Measurements from ENCODE around the gene YPEL5. TPM values are rescaled to one million over a fixed set of nuclear protein-coding genes. Genes with fewer than 3 reads are reported as not detected.

The YPEL5 gene
- total RNA-seq, 2 donors from 2014 or later: 83.9 to 103 TPM

DNA sequence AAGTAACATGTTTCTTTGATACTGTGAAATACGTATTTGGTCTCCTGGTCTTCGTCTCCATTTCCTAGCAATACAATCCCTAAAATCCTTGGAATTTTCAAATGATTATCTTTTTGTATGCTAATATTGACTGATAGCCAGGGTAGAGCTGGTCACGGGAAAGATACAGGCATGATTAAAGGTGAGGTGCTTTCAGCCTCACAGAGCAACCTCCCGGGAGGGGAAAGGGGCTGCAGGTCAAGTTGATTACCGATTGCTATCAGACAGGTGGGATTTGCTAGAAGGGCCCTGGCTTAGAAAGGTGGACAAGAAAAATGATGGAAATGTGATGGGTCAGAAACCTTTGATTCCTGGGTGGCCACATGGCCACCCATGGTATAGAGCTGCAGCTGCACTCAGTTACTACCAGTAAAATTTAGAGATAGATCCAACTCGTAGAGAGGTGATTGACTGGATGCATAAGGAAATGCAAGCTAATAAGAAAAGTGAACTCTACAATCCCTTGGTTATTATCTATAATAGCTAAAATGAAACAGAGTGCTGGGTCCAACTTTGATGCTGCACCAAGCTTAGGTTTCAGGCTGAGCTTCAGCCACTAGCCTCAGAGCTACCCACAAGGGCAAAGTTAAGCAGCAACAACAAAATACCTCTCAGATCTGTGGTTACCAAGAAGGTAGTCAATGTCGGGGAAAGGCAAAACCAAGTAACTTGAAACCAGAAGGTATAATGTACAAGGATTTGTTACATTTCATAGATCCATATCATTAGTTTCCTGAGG lies 15.3 kb downstream of the YPEL5 start:
- no peaks in the 10 kb centered on the region for H3K9me3 ChIP-seq
- peaks cover 25% of the 10 kb centered on the region for H3K36me3 ChIP-seq
- DNase-seq (ENCODE audit: low spot score) (no peak), ATAC-seq (ENCODE audit: insufficient number of reproducible peaks, low FRiP score, low read depth) (no peak)
- TF ChIP-seq, protein P1, sequence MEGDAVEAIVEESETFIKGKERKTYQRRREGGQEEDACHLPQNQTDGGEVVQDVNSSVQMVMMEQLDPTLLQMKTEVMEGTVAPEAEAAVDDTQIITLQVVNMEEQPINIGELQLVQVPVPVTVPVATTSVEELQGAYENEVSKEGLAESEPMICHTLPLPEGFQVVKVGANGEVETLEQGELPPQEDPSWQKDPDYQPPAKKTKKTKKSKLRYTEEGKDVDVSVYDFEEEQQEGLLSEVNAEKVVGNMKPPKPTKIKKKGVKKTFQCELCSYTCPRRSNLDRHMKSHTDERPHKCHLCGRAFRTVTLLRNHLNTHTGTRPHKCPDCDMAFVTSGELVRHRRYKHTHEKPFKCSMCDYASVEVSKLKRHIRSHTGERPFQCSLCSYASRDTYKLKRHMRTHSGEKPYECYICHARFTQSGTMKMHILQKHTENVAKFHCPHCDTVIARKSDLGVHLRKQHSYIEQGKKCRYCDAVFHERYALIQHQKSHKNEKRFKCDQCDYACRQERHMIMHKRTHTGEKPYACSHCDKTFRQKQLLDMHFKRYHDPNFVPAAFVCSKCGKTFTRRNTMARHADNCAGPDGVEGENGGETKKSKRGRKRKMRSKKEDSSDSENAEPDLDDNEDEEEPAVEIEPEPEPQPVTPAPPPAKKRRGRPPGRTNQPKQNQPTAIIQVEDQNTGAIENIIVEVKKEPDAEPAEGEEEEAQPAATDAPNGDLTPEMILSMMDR (IDR thresholded peaks at IDR 0.05): no peak
- H3K27me3 ChIP-seq (replicated peaks; ENCODE audit: insufficient read depth): no peaks in the 10 kb centered on the region
- H3K27ac ChIP-seq: no peak overlapping the region
- no peak overlapping the region for H3K4me3 ChIP-seq
- peaks cover 0 to 7% of the 10 kb centered on the region in 2 donors for H3K4me1 ChIP-seq (ENCODE audit: control insufficient read depth in 1 of 2, low read depth in 2 of 2)

DNA sequence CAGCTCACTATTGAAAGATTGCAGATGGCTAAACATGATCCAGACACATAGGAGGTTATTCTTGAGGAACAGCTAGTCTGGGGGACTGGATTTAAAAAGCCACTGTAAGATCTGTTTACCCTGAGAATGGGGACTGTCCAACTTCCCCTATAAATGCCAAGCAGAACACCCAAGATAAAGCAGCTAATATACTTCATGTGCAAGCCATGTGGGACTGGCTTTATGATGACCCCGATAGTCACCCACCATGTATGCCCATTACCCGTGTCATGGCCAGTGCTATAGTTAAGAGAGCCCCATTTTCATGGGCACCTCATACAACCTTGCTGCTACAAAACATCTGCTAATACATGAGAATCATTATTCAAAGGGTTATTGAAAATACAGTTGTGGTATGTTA lies 16.0 kb downstream of the YPEL5 start:
- H3K4me1 ChIP-seq (ENCODE audit: control insufficient read depth in 1 of 2, low read depth in 2 of 2): no peaks in the 10 kb centered on the region
- no peak for DNase-seq (ENCODE audit: low spot score)

DNA sequence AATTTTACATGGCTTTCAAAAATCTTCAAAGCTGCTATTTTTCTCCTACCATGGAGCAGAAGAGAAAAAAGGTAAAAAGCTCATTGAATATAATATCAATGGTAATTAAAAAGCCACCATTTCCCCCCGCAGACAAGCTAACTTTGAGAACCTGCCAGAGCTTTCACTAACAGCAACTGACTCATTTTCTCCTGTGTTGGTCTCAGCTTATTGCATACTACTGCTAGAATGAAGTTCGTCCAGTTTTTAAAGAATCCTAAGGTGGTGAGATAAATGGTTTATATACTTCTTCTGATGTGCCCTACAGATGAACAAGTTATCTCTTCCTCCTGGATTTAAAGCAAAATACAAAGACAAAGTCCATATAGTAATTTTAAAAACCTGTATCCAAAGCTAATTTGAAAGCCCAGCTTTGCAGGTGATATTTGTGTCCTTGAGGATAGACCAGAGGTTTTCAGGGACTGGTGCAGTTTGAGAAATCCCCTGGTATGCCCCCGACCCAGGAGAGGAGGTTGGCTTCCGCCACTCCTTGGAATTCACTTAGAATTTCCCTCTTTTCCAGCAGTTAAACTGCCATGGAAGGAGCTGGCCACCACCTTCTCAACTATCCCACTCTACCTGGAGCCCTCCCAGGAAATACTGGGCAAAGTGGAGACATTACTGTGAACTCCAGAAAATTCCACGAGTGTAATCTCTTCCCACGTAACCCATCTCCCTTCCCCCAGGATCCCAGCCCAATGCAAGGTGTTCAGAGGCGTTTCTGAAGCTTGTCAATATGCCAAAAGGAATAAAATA lies 17.5 kb downstream of the YPEL5 start:
- DNase-seq (ENCODE audit: low spot score) (no peak), ATAC-seq (ENCODE audit: insufficient number of reproducible peaks, low FRiP score, low read depth) (peak; percentile 53)
- TF ChIP-seq, protein P1 (IDR thresholded peaks at IDR 0.05): no peak
- Histone ChIP-seq H3K4me1 (ENCODE audit: control insufficient read depth in 1 of 2, low read depth in 2 of 2) (no peaks in the 10 kb centered on the region), H3K27ac (peak overlapping the region; percentile 23 to 48), H3K4me3 (no peak overlapping the region), H3K36me3 (peaks cover 11% of the 10 kb centered on the region), H3K27me3 (replicated peaks; ENCODE audit: insufficient read depth) (no peaks in the 10 kb centered on the region), H3K9me3 (no peaks in the 10 kb centered on the region)

More for the DNA sequence above, 16.0 kb downstream of the YPEL5 start:
- Histone ChIP-seq H3K27ac (no peak overlapping the region), H3K4me3 (no peak overlapping the region), H3K9me3 (no peaks in the 10 kb centered on the region), H3K27me3 (replicated peaks; ENCODE audit: insufficient read depth) (no peaks in the 10 kb centered on the region), H3K36me3 (peaks cover 22% of the 10 kb centered on the region)
- TF ChIP-seq, protein P1 (IDR thresholded peaks at IDR 0.05): no peak
- no peak for ATAC-seq (ENCODE audit: insufficient number of reproducible peaks, low FRiP score, low read depth)

DNA sequence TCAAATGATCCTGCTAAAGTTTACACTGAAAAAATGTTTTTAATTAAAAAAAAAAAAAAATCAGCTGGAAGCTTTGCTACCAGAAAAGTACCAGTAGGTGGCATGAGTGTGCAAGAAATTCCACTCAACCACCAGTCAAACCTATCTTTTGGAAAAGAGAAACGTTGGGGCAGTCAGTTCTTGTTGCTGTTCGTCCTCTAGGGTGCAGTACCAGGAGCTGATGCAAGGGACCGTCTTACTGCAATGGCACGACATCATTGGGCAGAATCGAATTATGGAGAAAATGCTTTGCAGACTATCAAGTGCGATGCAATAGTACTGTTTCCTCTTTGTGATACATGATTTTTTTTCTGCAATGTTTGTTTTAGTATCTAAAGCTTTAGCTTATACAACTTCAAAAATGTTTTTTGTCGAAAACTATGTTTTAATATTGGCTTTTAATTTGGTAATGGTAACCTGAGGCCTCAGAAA lies 18.3 kb downstream of the YPEL5 start:
- Histone ChIP-seq H3K4me1 (ENCODE audit: control insufficient read depth in 1 of 2, low read depth in 2 of 2) (no peaks in the 10 kb centered on the region), H3K27me3 (replicated peaks; ENCODE audit: insufficient read depth) (no peaks in the 10 kb centered on the region), H3K27ac (peak overlapping the region in 1 of 2 donors; percentile 48), H3K36me3 (peaks cover 3% of the 10 kb centered on the region), H3K9me3 (no peaks in the 10 kb centered on the region), H3K4me3 (no peak overlapping the region)
- TF ChIP-seq, protein P1 (IDR thresholded peaks at IDR 0.05): peak; percentile 82
- ATAC-seq (ENCODE audit: insufficient number of reproducible peaks, low FRiP score, low read depth) (peak; percentile 74), DNase-seq (ENCODE audit: low spot score) (no peak)

DNA sequence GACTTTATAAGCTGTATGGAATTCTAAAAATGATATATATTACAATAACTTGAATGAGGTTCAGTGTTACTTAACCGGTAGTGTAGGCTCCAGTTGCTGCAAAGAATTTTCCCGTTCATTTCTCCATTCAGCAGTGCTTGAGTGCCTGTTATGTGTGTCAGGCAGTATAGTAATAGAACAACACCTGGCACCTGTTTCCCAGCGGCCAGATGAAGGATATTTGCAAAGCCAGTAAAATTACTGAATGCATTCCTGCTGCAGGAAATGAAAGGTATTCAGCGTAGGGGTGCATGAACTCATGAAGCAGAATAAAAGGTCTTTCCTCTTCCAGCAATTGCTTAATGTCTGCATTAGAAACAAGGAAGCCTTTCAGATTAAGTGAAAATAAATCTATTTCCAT lies 18.8 kb downstream of the YPEL5 start:
- H3K9me3 ChIP-seq: no peaks in the 10 kb centered on the region
- H3K27me3 ChIP-seq (replicated peaks; ENCODE audit: insufficient read depth): no peaks in the 10 kb centered on the region
- H3K4me1 ChIP-seq (ENCODE audit: control insufficient read depth in 1 of 2, low read depth in 2 of 2): no peaks in the 10 kb centered on the region
- no peak for ATAC-seq (ENCODE audit: insufficient number of reproducible peaks, low FRiP score, low read depth)
- DNase-seq (ENCODE audit: low spot score): no peak
- H3K36me3 ChIP-seq: no peaks in the 10 kb centered on the region
- H3K4me3 ChIP-seq: no peak overlapping the region
- H3K27ac ChIP-seq: no peak overlapping the region
- TF ChIP-seq, protein P1 (IDR thresholded peaks at IDR 0.05): no peak
